ENCODE data around the gene SLC9C2. TPM values are rescaled to one million over a fixed set of nuclear protein-coding genes. Genes with fewer than 3 reads are reported as not detected.
"Not testable (repeated sequence)": the region's sequence is repeated elsewhere in the genome, so short reads cannot be mapped to it uniquely, and the experiment has no call there.

SLC9C2 gene
- polyA plus RNA-seq, 3 donors: not detected

GRCh38 chr1:173496757-173497320 lies 106.0 kb downstream of the SLC9C2 start:
- no peak for DNase-seq
- Histone ChIP-seq H3K4me1 (ENCODE audit: control insufficient read depth in 1 of 2, insufficient read depth in 2 of 2, low read length in 2 of 2) (no peaks in the 10 kb centered on the region), H3K27me3 (ENCODE audit: control insufficient read depth in 2 of 2, insufficient read depth in 2 of 2, low read length in 2 of 2) (no peaks in the 10 kb centered on the region), H3K4me2 (replicated peaks; ENCODE audit: extremely low read depth, low read length, poor library complexity, severe bottlenecking) (no peak overlapping the region), H2AFZ (ENCODE audit: insufficient read depth, low read depth, low read length, poor library complexity, severe bottlenecking) (no peak overlapping the region), H3K36me3 (replicated peaks in 1 of 2; ENCODE audit: control insufficient read depth in 1 of 2, insufficient read depth in 2 of 2, low read length in 2 of 2) (no peaks in the 10 kb centered on the region), H3K4me3 (replicated peaks in 1 of 3; ENCODE audit: low read depth in 2 of 3, low read length in 3 of 3) (no peak overlapping the region), H3K27ac (ENCODE audit: low read depth in 1 of 2, low read length in 2 of 2) (no peak overlapping the region), H3K9ac (ENCODE audit: insufficient read depth, low read length, poor library complexity, severe bottlenecking) (no peak overlapping the region), H4K20me1 (ENCODE audit: insufficient read depth, low read length) (no peaks in the 10 kb centered on the region), H3K79me2 (ENCODE audit: insufficient read depth, low read length) (no peaks in the 10 kb centered on the region), H3K9me3 (replicated peaks in 1 of 2; ENCODE audit: control insufficient read depth in 1 of 2, insufficient read depth in 1 of 2, low read length in 2 of 2) (peaks cover 7 to 21% of the 10 kb centered on the region in 2 donors)
- intact Hi-C loops (cut with micrococcal nuclease): no loop called here
- Mint-ChIP-seq H3K27me3 (ENCODE audit: low read depth in 3 of 3) (no peaks in the 10 kb centered on the region), H3K4me3 (no peak overlapping the region), H3K27ac (no peak overlapping the region), H3K36me3 (no peaks in the 10 kb centered on the region), H3K9me3 (peaks cover 9 to 39% (median 14%) of the 10 kb centered on the region in 7 donors), H3K4me1 (no peaks in the 10 kb centered on the region)
- TF ChIP-seq CTCF (IDR thresholded peaks at IDR 0.05): no peak
- 100% methylated on average over 1 of the region's 2 CpGs for WGBS (ENCODE audit: insufficient coverage)

- DNase-seq: no peak
- H3K4me3 Mint-ChIP-seq: no peak overlapping the region
- Histone ChIP-seq H3K9me3 (replicated peaks in 1 of 2; ENCODE audit: control insufficient read depth in 1 of 2, insufficient read depth in 1 of 2, low read length in 2 of 2) (peaks cover 7 to 21% of the 10 kb centered on the region in 2 donors), H3K4me1 (ENCODE audit: control insufficient read depth in 1 of 2, insufficient read depth in 2 of 2, low read length in 2 of 2) (no peaks in the 10 kb centered on the region), H3K9ac (ENCODE audit: insufficient read depth, low read length, poor library complexity, severe bottlenecking) (no peak overlapping the region), H3K36me3 (replicated peaks in 1 of 2; ENCODE audit: control insufficient read depth in 1 of 2, insufficient read depth in 2 of 2, low read length in 2 of 2) (no peaks in the 10 kb centered on the region), H4K20me1 (ENCODE audit: insufficient read depth, low read length) (no peaks in the 10 kb centered on the region), H3K4me3 (replicated peaks in 1 of 3; ENCODE audit: low read depth in 2 of 3, low read length in 3 of 3) (no peak overlapping the region), H3K79me2 (ENCODE audit: insufficient read depth, low read length) (no peaks in the 10 kb centered on the region), H3K4me2 (replicated peaks; ENCODE audit: extremely low read depth, low read length, poor library complexity, severe bottlenecking) (no peak overlapping the region), H3K27me3 (ENCODE audit: control insufficient read depth in 2 of 2, insufficient read depth in 2 of 2, low read length in 2 of 2) (no peaks in the 10 kb centered on the region), H2AFZ (ENCODE audit: insufficient read depth, low read depth, low read length, poor library complexity, severe bottlenecking) (no peak overlapping the region), H3K27ac (ENCODE audit: low read depth in 1 of 2, low read length in 2 of 2) (no peak overlapping the region)
- no peak for TF ChIP-seq CTCF (IDR thresholded peaks at IDR 0.05)
- no CpG with 5 or more reads among the region's 8 CpGs for WGBS (ENCODE audit: insufficient coverage)
- no peaks in the 10 kb centered on the region for H3K27me3 Mint-ChIP-seq (ENCODE audit: low read depth in 3 of 3)
- no peaks in the 10 kb centered on the region for H3K4me1 Mint-ChIP-seq
- H3K27ac Mint-ChIP-seq: no peak overlapping the region
- H3K9me3 Mint-ChIP-seq: peaks cover 9 to 39% (median 14%) of the 10 kb centered on the region in 7 donors
- intact Hi-C loops (cut with micrococcal nuclease): no loop called here
- H3K36me3 Mint-ChIP-seq: no peaks in the 10 kb centered on the region
Measured at GRCh38 chr1:173495609-173496267, 107.1 kb downstream of the SLC9C2 start.

GRCh38 chr1:173493125-173493524 lies 109.7 kb downstream of the SLC9C2 start:
- H3K27me3 ChIP-seq (ENCODE audit: control insufficient read depth in 2 of 2, insufficient read depth in 2 of 2, low read length in 2 of 2); intact Hi-C loops (cut with micrococcal nuclease); H3K9ac ChIP-seq (ENCODE audit: insufficient read depth, low read length, poor library complexity, severe bottlenecking); H3K79me2 ChIP-seq (ENCODE audit: insufficient read depth, low read length); H3K4me3 ChIP-seq (replicated peaks in 1 of 3; ENCODE audit: low read depth in 2 of 3, low read length in 3 of 3); H3K27ac ChIP-seq (ENCODE audit: low read depth in 1 of 2, low read length in 2 of 2); H3K4me1 Mint-ChIP-seq; H3K4me2 ChIP-seq (replicated peaks; ENCODE audit: extremely low read depth, low read length, poor library complexity, severe bottlenecking); H4K20me1 ChIP-seq (ENCODE audit: insufficient read depth, low read length); H3K27me3 Mint-ChIP-seq (ENCODE audit: low read depth in 3 of 3); DNase-seq; H2AFZ ChIP-seq (ENCODE audit: insufficient read depth, low read depth, low read length, poor library complexity, severe bottlenecking); H3K4me3 Mint-ChIP-seq; H3K4me1 ChIP-seq (ENCODE audit: control insufficient read depth in 1 of 2, insufficient read depth in 2 of 2, low read length in 2 of 2); H3K27ac Mint-ChIP-seq: not testable (repeated sequence)
- WGBS (ENCODE audit: insufficient coverage): 100% methylated on average over 2 of the region's 8 CpGs
- Mint-ChIP-seq H3K36me3 (peaks cover 16% of the 10 kb centered on the region in 2 donors), H3K9me3 (peaks cover 9 to 36% (median 14%) of the 10 kb centered on the region in 7 donors)
- Histone ChIP-seq H3K36me3 (replicated peaks in 1 of 2; ENCODE audit: control insufficient read depth in 1 of 2, insufficient read depth in 2 of 2, low read length in 2 of 2) (peaks cover 11 to 22% of the 10 kb centered on the region in 2 donors), H3K9me3 (replicated peaks in 1 of 2; ENCODE audit: control insufficient read depth in 1 of 2, insufficient read depth in 1 of 2, low read length in 2 of 2) (peaks cover 7 to 21% of the 10 kb centered on the region in 2 donors)
